RWPE1 (cell line): ENCODE measurements around the gene SIM2.
A peak's percentile ranks its signal among the peaks of the same experiment; 100 is the strongest.

Experiments
- CTCF ChIA-PET: fragments of 350-600 bp; sonication (Branson Sonifier 250); formaldehyde crosslinking; extraction: SDS; loops from one replicate; lab custom pipeline; 2021; lab: Yijun Ruan, JAX
- POLR2A ChIA-PET: fragments of 400-600 bp; formaldehyde crosslinking; extraction: SDS; loops from one replicate; lab custom pipeline; 2020; ENCODE audit warnings: antibody characterized with exemption; ENCODE audit not compliant: low non-redundant PET; lab: Yijun Ruan, JAX
- DNase-seq: peaks from one replicate; pipeline ENCODE4 v3.0.0; 2012; ENCODE audit warnings: low spot score
- H3K27ac ChIP-seq: fragments of 450-650 bp; 2 replicates; pipeline ENCODE4 v1.5.1; 2017
- CTCF ChIP-seq: fragments of 450-650 bp; conservative IDR thresholded peaks from 2 replicates; pipeline ENCODE4 v1.5.1; 2017; ENCODE audit warnings: low read depth, mild to moderate bottlenecking

SIM2 gene

GRCh38 chr21:36732761-36733160 lies 33.8 kb downstream of the SIM2 start:
- TF ChIP-seq CTCF: no peak
- ChIA-PET CTCF (interaction anchor here (0.6 kb wide), 1 partner anchor 106 kb away, joined by 3 read pairs; no protein-coding TSS in a partner anchor), POLR2A (no interaction called here)
- DNase-seq: no peak
- H3K27ac ChIP-seq: peak overlapping the region; percentile 3; the same call in 1 of the 2 replicates

- POLR2A ChIA-PET: no interaction called here
- CTCF ChIA-PET: interaction anchor here (0.6 kb wide), 1 partner anchor 235 kb away, joined by 3 read pairs; no protein-coding TSS in a partner anchor
- no peak overlapping the region for H3K27ac ChIP-seq
- no peak for DNase-seq
- TF ChIP-seq CTCF: no peak
These were observed 34.9 kb downstream of the SIM2 start for GRCh38 chr21:36733857-36734256.

- peak overlapping the region; percentile 27 for H3K27ac ChIP-seq
- POLR2A ChIA-PET: no interaction called here
- no peak for DNase-seq
- no peak for TF ChIP-seq CTCF
- CTCF ChIA-PET: interaction anchor here (0.6 kb wide), 1 partner anchor 235 kb away, joined by 3 read pairs; no protein-coding TSS in a partner anchor
These were observed 35.7 kb downstream of the SIM2 start for GRCh38 chr21:36734367-36735200.

GRCh38 chr21:36735201-36735515 lies 36.2 kb downstream of the SIM2 start:
- ChIA-PET CTCF (no interaction called here), POLR2A (no interaction called here)
- TF ChIP-seq CTCF: no peak
- H3K27ac ChIP-seq: peak overlapping the region; percentile 27
- DNase-seq: no peak

GRCh38 chr21:36735724-36736320 lies 36.9 kb downstream of the SIM2 start:
- no peak for TF ChIP-seq CTCF
- CTCF ChIA-PET: interaction anchor here (0.5 kb wide), 1 partner anchor 38 kb away, joined by 3 read pairs; no protein-coding TSS in a partner anchor
- no peak for DNase-seq
- POLR2A ChIA-PET: no interaction called here
- peak overlapping the region; percentile 27 for H3K27ac ChIP-seq

GRCh38 chr21:36738489-36739126 lies 39.7 kb downstream of the SIM2 start:
- DNase-seq: no peak
- H3K27ac ChIP-seq: peak overlapping the region; percentile 26
- ChIA-PET CTCF (no interaction called here), POLR2A (no interaction called here)
- no peak for TF ChIP-seq CTCF
